Astrocyte (in vitro differentiated cells and primary cell): Measurements from ENCODE around the gene PGRMC2.
A peak's percentile ranks its signal among the peaks of the same experiment; 100 is the strongest.

Experiments used
- CTCF ChIP-seq: IDR thresholded peaks from 2 replicates; pipeline ENCODE4 v1.5.1; 2011; ENCODE audit warnings: low read depth, mild to moderate bottlenecking, inconsistent platforms, low read length, moderate library complexity; ENCODE audit not compliant: insufficient read depth
- EZH2 ChIP-seq: IDR thresholded peaks from 2 replicates; pipeline ENCODE4 v1.6.1; 2012; ENCODE audit warnings: mild to moderate bottlenecking, low read length, inconsistent platforms; ENCODE audit not compliant: insufficient read depth

GRCh38 chr4:128220286-128221235 lies 67.1 kb downstream of the PGRMC2 start:
- TF ChIP-seq CTCF (peak; percentile 34), EZH2 (no peak)
